ENCODE measurements around the gene CSNK2B. TPM values are rescaled to one million over a fixed set of nuclear protein-coding genes. Genes with fewer than 3 reads are reported as not detected.

The CSNK2B gene
- 207 and 230 TPM in 2 replicates for total RNA-seq (2014; rRNA removed; shearing (Covaris generic))
- total RNA-seq (2022) = 245 and 254 TPM in 2 replicates
- percentile 77 among the genes with signal in this experiment for Bru-seq, nascent RNA
- percentile 93 among the genes with signal in this experiment for BruChase-seq, experiment 1, labeled RNA remaining after a 6-hour chase
- BruChase-seq, experiment 2, labeled RNA remaining after a 2-hour chase = percentile 83 among the genes with signal in this experiment
- long read RNA-seq, transcript CSNK2B-204 (7 exons, 1,061 nt) = minor isoform, 5 of 103 reads
- long read RNA-seq, transcript CSNK2B-203 (7 exons, 948 nt) = major isoform, 80 of 103 reads
- long read RNA-seq, partial matches to known transcripts = 8 of 103 reads
- long read RNA-seq, other reads (novel, unspliced or antisense) = 10 of 103 reads

- peak within 1 kb of the TSS; percentile 97 for H3K4me2 ChIP-seq (ENCODE audit: low read length)
- H3K4me1 ChIP-seq (ENCODE audit: insufficient read depth, low read length, poor library complexity, severe bottlenecking) = peaks cover 43% of the 10 kb centered on the region
- no peak for TF ChIP-seq CTCF (conservative IDR thresholded peaks at IDR 0.05; ENCODE audit: low read length)
- no peak for TF ChIP-seq EZH2phosphoT487 (IDR thresholded peaks at IDR 0.05; ENCODE audit: borderline replicate concordance, low read depth, low read length)
- peaks cover 75% of the 10 kb centered on the region for H3K36me3 ChIP-seq (ENCODE audit: insufficient read depth, low read length)
- no peak within 1 kb of the TSS; the same call in 1 of the 2 replicates for H2AFZ ChIP-seq (ENCODE audit: low read length)
- peak; percentile 98 for DNase-seq (ENCODE audit: low spot score)
- POLR2A ChIA-PET = interaction anchor here (0.5 to 1.6 kb wide), 4 partner anchors 10 to 527 kb away, joined by 3 to 5 read pairs (median 4); partner anchors contain the start of genes APOM and NEU1
- H3K27ac ChIP-seq (ENCODE audit: low read depth, low read length, poor library complexity, severe bottlenecking) = peak within 1 kb of the TSS; percentile 90
- peak within 1 kb of the TSS; percentile 99 for H3K4me3 ChIP-seq (ENCODE audit: low read depth, low read length, poor library complexity, severe bottlenecking)
- H3K9me2 ChIP-seq (ENCODE audit: insufficient read depth, low read length) = no peaks in the 10 kb centered on the region
- intact Hi-C loops (cut with micrococcal nuclease; ENCODE audit: unreplicated experiment) = loop anchor here (1.0 to 2.0 kb wide), 7 partner anchors 13 to 169 kb away; partner anchors contain the start of genes ABHD16A, ATP6V1G2, BAG6 and PRRC2A
- 0 out of 2 replicates have a peak, but pooled peaks cover 3% of the 10 kb centered on the region for H4K20me1 ChIP-seq (ENCODE audit: insufficient read depth, low read length)
- CTCF ChIA-PET (ENCODE audit: unreplicated experiment) = interaction anchor here (0.6 kb wide), 1 partner anchor 29 kb away, joined by 3 read pairs; no protein-coding TSS in a partner anchor
- no TSS peak for BruUV-seq (replicated peaks)
- no peaks in the 10 kb centered on the region for H3K9me3 ChIP-seq (ENCODE audit: low read length)
- peaks cover 58% of the 10 kb centered on the region for H3K79me2 ChIP-seq (ENCODE audit: insufficient read depth, low read depth, low read length)
Measured at GRCh38 chr6:31665501-31666336, at the start of gene CSNK2B. CSNK2B (plus strand) TSS chr6:31666080; CDS start chr6:31666832, 752 bp downstream.

- no peak for TF ChIP-seq CTCF (conservative IDR thresholded peaks at IDR 0.05; ENCODE audit: low read length)
- no peak for TF ChIP-seq EZH2phosphoT487 (IDR thresholded peaks at IDR 0.05; ENCODE audit: borderline replicate concordance, low read depth, low read length)
- H2AFZ ChIP-seq (ENCODE audit: low read length) = no peak overlapping the region
- H3K4me3 ChIP-seq (ENCODE audit: low read depth, low read length, poor library complexity, severe bottlenecking) = peak overlapping the region; percentile 61
- no peaks in the 10 kb centered on the region for H3K9me3 ChIP-seq (ENCODE audit: low read length)
- no peak for DNase-seq (ENCODE audit: low spot score)
- H3K79me2 ChIP-seq (ENCODE audit: insufficient read depth, low read depth, low read length) = peaks cover 14% of the 10 kb centered on the region
- ChIA-PET POLR2A (interaction anchor here (0.6 to 1.3 kb wide), 3 partner anchors 10 to 76 kb away, joined by 3 to 4 read pairs (median 4); partner anchors contain the start of gene DDX39B), CTCF (ENCODE audit: unreplicated experiment) (no interaction called here)
- peak overlapping the region; percentile 76; the same call in 1 of the 2 replicates for H3K4me2 ChIP-seq (ENCODE audit: low read length)
- H3K27ac ChIP-seq (ENCODE audit: low read depth, low read length, poor library complexity, severe bottlenecking) = no peak overlapping the region
- H3K9me2 ChIP-seq (ENCODE audit: insufficient read depth, low read length) = no peaks in the 10 kb centered on the region
- H3K36me3 ChIP-seq (ENCODE audit: insufficient read depth, low read length) = peaks cover 12% of the 10 kb centered on the region
- H3K4me1 ChIP-seq (ENCODE audit: insufficient read depth, low read length, poor library complexity, severe bottlenecking) = peaks cover 44% of the 10 kb centered on the region
- intact Hi-C loops (cut with micrococcal nuclease; ENCODE audit: unreplicated experiment) = no loop called here
- peaks cover 8% of the 10 kb centered on the region for H4K20me1 ChIP-seq (ENCODE audit: insufficient read depth, low read length)
- BruUV-seq (replicated peaks) = no TSS peak
Measured at GRCh38 chr6:31617010-31617409, 48.9 kb upstream of the CSNK2B start.
